ENCODE measurements around the gene ALPP. TPM values are rescaled to one million over a fixed set of nuclear protein-coding genes. Genes with fewer than 3 reads are reported as not detected.
"Not testable (repeated sequence)": the region's sequence is repeated elsewhere in the genome, so short reads cannot be mapped to it uniquely, and the experiment has no call there.

ALPP gene
- total RNA-seq, 1 donor from 2014 or later, result not detected

GRCh38 chr2:232422051-232422450, 43.5 kb downstream of the ALPP start:
- DNase-seq (ENCODE audit: low spot score), result no peak

GRCh38 chr2:232422996-232423395, 44.4 kb downstream of the ALPP start:
- not testable (repeated sequence) for DNase-seq (ENCODE audit: low spot score)

GRCh38 chr2:232423407-232423806, 44.9 kb downstream of the ALPP start:
- DNase-seq (ENCODE audit: low spot score), result not testable (repeated sequence)

GRCh38 chr2:232431705-232432590, 53.4 kb downstream of the ALPP start:
- DNase-seq (ENCODE audit: low spot score), result no peak

Other genes starting within 250 kb of the ALPP start
- gene ALPG, start 28.1 kb downstream of the ALPP start, total RNA-seq, result not detected
- gene ALPI, start 77.4 kb downstream of the ALPP start, total RNA-seq, result 1.0 TPM
- 0.35 TPM for gene ECEL1, start 109.1 kb downstream of the ALPP start, total RNA-seq
- gene PRSS56, start 141.6 kb downstream of the ALPP start, total RNA-seq, result not detected
- not detected for gene CHRND, start 147.4 kb downstream of the ALPP start, total RNA-seq
- not detected for gene CHRNG, start 160.9 kb downstream of the ALPP start, total RNA-seq
- 4.6 TPM for gene TIGD1, start 171.8 kb downstream of the ALPP start, total RNA-seq
- gene EIF4E2, start 171.9 kb downstream of the ALPP start, total RNA-seq, result 65.5 TPM

All from mucosa of gallbladder (tissue), 1 donor.